ENCODE measurements around the gene BTBD16.

Gene BTBD16

DNA sequence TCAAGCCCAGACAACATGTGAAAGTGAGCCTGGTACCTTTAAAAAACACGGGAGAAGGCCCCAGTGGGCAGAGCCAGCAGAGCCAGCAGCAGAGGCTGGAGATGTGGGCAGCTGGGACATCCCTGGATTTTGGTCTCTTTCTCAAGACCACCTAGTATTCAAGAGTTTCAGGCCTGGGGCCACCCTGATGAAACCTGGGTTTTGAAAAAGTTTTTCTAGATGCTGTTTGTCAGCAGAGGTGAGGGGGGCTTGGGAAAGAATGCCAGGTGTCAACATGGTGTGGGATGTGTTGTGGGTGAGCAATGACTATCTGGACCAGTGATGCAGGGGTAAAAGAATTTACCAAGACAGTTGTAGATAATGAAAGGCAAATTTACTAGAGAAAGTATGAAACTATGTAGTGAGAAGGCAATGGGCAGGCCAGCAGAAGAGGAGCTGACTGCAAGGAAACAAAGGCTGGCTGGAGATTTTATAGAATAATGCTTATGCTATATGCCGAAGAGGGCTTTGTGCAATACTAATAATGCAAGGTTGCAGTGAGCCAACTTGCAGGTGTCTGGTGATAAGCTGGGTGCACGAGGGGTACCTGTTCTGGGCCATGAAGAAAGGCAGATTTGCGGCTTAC lies 75.3 kb downstream of the BTBD16 start:
- TF ChIP-seq, protein P1, sequence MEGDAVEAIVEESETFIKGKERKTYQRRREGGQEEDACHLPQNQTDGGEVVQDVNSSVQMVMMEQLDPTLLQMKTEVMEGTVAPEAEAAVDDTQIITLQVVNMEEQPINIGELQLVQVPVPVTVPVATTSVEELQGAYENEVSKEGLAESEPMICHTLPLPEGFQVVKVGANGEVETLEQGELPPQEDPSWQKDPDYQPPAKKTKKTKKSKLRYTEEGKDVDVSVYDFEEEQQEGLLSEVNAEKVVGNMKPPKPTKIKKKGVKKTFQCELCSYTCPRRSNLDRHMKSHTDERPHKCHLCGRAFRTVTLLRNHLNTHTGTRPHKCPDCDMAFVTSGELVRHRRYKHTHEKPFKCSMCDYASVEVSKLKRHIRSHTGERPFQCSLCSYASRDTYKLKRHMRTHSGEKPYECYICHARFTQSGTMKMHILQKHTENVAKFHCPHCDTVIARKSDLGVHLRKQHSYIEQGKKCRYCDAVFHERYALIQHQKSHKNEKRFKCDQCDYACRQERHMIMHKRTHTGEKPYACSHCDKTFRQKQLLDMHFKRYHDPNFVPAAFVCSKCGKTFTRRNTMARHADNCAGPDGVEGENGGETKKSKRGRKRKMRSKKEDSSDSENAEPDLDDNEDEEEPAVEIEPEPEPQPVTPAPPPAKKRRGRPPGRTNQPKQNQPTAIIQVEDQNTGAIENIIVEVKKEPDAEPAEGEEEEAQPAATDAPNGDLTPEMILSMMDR (IDR thresholded peaks at IDR 0.05) = no peak

DNA sequence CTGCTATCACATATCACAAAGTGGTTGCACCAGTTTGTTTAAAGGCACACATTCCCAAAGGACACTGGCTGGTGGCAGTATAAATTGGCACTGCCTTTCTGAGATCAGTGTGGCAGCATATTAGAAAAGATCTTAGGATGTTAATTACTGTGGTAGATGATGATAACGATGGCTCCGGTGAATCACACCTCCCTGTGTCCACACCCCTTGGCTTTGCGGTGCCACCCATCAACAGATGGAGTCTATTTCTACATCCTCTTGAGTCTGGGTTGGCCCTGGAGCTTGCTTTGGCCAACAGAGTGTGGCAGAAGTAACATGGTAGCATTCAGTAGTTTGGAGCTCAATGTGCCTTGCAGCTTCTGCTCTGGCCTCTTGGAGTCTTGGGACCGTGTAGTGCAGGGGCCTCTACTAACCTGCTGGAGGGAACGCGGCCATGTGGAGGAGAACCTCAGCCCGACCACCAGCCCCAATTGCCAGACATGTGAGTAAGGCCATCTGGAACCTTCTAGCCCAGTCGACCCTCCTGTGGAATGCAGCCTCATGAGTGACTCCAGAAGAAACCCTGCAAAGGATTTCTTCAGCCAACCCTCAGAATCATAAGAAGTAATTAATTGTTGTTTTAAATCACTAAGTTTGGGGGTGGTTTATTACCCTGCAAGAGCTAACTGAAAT lies 76.2 kb downstream of the BTBD16 start:
- TF ChIP-seq, protein P1 (IDR thresholded peaks at IDR 0.05) = no peak

DNA sequence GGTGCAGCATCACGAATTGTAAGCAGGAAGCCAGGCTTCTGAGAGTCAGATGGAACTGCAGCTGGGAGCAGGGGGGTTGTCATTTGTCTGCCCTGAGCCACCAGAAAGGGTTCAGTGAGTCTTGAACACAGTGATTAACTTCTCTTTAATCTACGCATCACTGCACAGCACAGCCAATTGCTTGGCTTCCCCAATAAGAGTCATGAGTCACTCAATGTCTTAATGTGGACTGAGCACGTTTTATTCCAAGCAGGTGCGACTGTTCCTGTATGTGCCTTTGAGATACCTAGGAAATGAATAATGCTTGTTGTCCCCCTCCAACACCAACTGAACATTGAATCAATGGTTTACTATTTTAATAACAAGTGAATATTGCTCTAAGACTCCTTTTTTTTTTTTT lies 77.4 kb downstream of the BTBD16 start:
- TF ChIP-seq, protein P1 (IDR thresholded peaks at IDR 0.05) = no peak

DNA sequence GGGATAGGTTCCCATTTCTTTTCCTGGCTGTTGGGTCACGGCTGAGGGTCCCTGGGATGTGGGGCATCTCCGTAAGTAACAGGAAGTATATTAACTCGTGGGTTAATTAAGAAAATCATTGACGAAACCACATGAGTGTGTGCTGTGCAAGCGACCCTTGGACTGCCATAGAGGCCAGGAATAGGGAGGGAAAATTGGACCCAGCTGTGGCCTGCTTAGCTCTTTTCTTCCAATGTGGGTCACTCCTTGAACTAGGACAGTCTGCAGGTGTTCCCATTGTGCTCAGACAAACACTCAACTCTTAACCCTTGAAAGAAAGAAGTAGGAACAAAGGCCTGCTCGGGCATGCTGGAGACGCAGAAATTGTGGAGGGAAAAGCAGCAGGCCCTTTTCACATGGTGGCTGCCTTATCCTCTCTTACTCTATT lies 77.9 kb downstream of the BTBD16 start:
- TF ChIP-seq, protein P1 (IDR thresholded peaks at IDR 0.05) = no peak

GRCh38 chr10:122349758-122350369 lies 78.8 kb downstream of the BTBD16 start:
- TF ChIP-seq, protein P1 (IDR thresholded peaks at IDR 0.05) = no peak

GRCh38 chr10:122350893-122351292 lies 79.8 kb downstream of the BTBD16 start:
- TF ChIP-seq, protein P1 (IDR thresholded peaks at IDR 0.05) = no peak

- TF ChIP-seq, protein P1 (IDR thresholded peaks at IDR 0.05) = no peak
These were observed 81.9 kb downstream of the BTBD16 start for GRCh38 chr10:122352817-122353525.
